ENCODE data around the gene APBB2.

The APBB2 gene

GRCh38 chr4:40804598-40804997, 409.7 kb downstream of the APBB2 start:
- no peak for FAIRE-seq

GRCh38 chr4:40800064-40800463, 414.3 kb downstream of the APBB2 start:
- no peak for FAIRE-seq

GRCh38 chr4:40789771-40790170, 424.6 kb downstream of the APBB2 start:
- no peak for FAIRE-seq

GRCh38 chr4:40789031-40789430, 425.3 kb downstream of the APBB2 start:
- FAIRE-seq = no peak

GRCh38 chr4:40788331-40788730, 426.0 kb downstream of the APBB2 start:
- no peak for FAIRE-seq

GRCh38 chr4:40785727-40786126, 428.6 kb downstream of the APBB2 start:
- no peak for FAIRE-seq

GRCh38 chr4:40782876-40783275, 431.5 kb downstream of the APBB2 start:
- FAIRE-seq = no peak

GRCh38 chr4:40778090-40778489, 436.3 kb downstream of the APBB2 start:
- no peak for FAIRE-seq

DNA sequence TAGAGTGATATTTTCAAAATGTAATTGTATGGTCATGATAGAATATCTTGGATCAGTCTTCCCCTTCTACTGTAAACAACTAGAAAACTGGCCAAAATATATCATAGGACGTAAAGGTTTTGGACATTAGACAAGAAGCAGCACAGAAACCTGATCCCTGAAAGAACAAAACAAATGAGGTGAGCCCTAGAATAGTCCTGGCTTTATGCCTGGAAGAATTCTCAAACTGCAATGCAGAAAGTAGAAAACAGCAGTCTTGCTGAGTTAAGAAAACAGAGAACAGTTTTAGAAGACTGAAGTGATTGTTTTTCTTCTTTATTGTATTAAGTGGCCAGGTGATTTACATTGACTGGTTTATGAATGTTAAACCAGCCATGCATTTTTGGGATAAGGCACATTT, 445.1 kb downstream of the APBB2 start:
- no peak for FAIRE-seq

GRCh38 chr4:40763228-40763716, 451.1 kb downstream of the APBB2 start:
- no peak for FAIRE-seq
